Endothelial cell of umbilical vein (primary cell): ENCODE results near the gene ABI2. TPM values are rescaled to one million over a fixed set of nuclear protein-coding genes. Genes with fewer than 3 reads are reported as not detected.

Experiments
- BruUV-seq: library from RNA; stranded (reverse); fragments of 400-500 nt; replicated peaks from 2 replicates; lab custom pipeline; 2021; lab: Mats Ljungman, UMichigan
- CTCF ChIA-PET: fragments of 300-600, 350-600 bp; sonication (Branson Sonifier 250); formaldehyde crosslinking; loops from one replicate; lab custom pipeline; 2021; ENCODE audit warnings: antibody characterized with exemption, inconsistent platforms; lab: Charles Lee
- POLR2A ChIA-PET: fragments of 300-600, 350-600 bp; sonication (Branson Sonifier 250); formaldehyde crosslinking; loops from one replicate; lab custom pipeline; 2021; ENCODE audit warnings: antibody characterized with exemption, inconsistent platforms; lab: Charles Lee
- DNase-seq: peaks from one replicate; pipeline ENCODE4 v3.0.0-alpha.2; 2011; ENCODE audit warnings: low read depth, low spot score
- FAIRE-seq: peaks from 2 replicates; lab custom pipeline; 2011; peaks lifted over from hg19 to GRCh38; lab: Jason Lieb, UNC
- H2AFZ ChIP-seq: 2 replicates; pipeline ENCODE4 v1.6.0; 2012; ENCODE audit warnings: low read depth, low read length, control low read depth, inconsistent platforms
- H3K27ac ChIP-seq: 2 replicates; pipeline ENCODE4 v1.5.1; 2011; ENCODE audit warnings: low read depth, mild to moderate bottlenecking, control low read depth, low read length, moderate library complexity; ENCODE audit not compliant: insufficient read depth
- H3K27me3 ChIP-seq, 2 experiments: 2 replicates each; pipeline versions ENCODE4 v1.6.0 to v1.6.1; 2011; ENCODE audit warnings: low read length in 2 of 2, mixed read lengths in 1 of 2; ENCODE audit not compliant: control insufficient read depth in 2 of 2, insufficient read depth in 2 of 2
- H3K36me3 ChIP-seq, 2 experiments: 2 replicates in 1 of 2; 3 replicates in 1 of 2; pipeline ENCODE4 v1.5.1; 2011; ENCODE audit warnings: low read length in 2 of 2, mild to moderate bottlenecking in 1 of 2, moderate library complexity in 1 of 2; ENCODE audit not compliant: control insufficient read depth in 2 of 2, insufficient read depth in 2 of 2; ENCODE audit errors: extremely low read depth in 1 of 2
- H3K4me1 ChIP-seq: 3 replicates; pipeline ENCODE4 v1.5.1; 2011; ENCODE audit warnings: mild to moderate bottlenecking, low read length; ENCODE audit not compliant: control insufficient read depth, insufficient read depth; ENCODE audit errors: extremely low read depth
- H3K4me2 ChIP-seq: 2 replicates; pipeline ENCODE4 v1.6.1; 2011; ENCODE audit warnings: low read length, control low read depth, mixed read lengths; ENCODE audit not compliant: insufficient read depth
- H3K4me3 ChIP-seq, 3 experiments: fragments of 200-600 bp in 1 of 3; sonication (generic), shearing (Covaris generic) in 1 of 3; replicated peaks in 1 of 3; 2 replicates each; pipeline ENCODE4 v1.5.1; 2011 to 2016; ENCODE audit warnings: control low read depth in 3 of 3, low read length in 3 of 3, mild to moderate bottlenecking in 2 of 3, inconsistent platforms in 1 of 3, low read depth in 1 of 3, moderate library complexity in 1 of 3; ENCODE audit not compliant: insufficient read depth in 1 of 3
- H3K79me2 ChIP-seq: 2 replicates; pipeline ENCODE4 v1.6.0; 2012; ENCODE audit warnings: low read length, inconsistent platforms; ENCODE audit not compliant: control insufficient read depth, insufficient read depth
- H3K9ac ChIP-seq: replicated peaks from 2 replicates; pipeline ENCODE3; 2011; ENCODE audit warnings: low read length, control low read depth; ENCODE audit not compliant: insufficient read depth; ENCODE audit errors: extremely low read depth
- H3K9me1 ChIP-seq: replicated peaks from 3 replicates; pipeline ENCODE4 v1.6.0; 2011; ENCODE audit warnings: mild to moderate bottlenecking, low read length; ENCODE audit not compliant: control insufficient read depth, insufficient read depth; ENCODE audit errors: extremely low read depth
- H3K9me3 ChIP-seq: replicated peaks from 2 replicates; pipeline ENCODE4 v1.5.1; 2012; ENCODE audit warnings: low read length, inconsistent platforms; ENCODE audit not compliant: control insufficient read depth, insufficient read depth
- H4K20me1 ChIP-seq: replicated peaks from 2 replicates; pipeline ENCODE3; 2011; ENCODE audit warnings: mild to moderate bottlenecking, low read length; ENCODE audit not compliant: control insufficient read depth, insufficient read depth; ENCODE audit errors: extremely low read depth
- EZH2 ChIP-seq: IDR thresholded peaks from 2 replicates; pipeline ENCODE4 v1.6.1; 2012; ENCODE audit warnings: borderline replicate concordance, low read depth, mild to moderate bottlenecking, moderate library complexity, low read length, inconsistent platforms; ENCODE audit not compliant: severe bottlenecking
- FOS ChIP-seq: IDR thresholded peaks from 2 replicates; pipeline ENCODE4 v1.6.1; 2011; ENCODE audit warnings: mild to moderate bottlenecking, low read length, moderate library complexity, borderline replicate concordance; ENCODE audit not compliant: insufficient read depth
- MYC ChIP-seq: IDR thresholded peaks from one replicate; pipeline ENCODE4 v1.6.1; 2011; ENCODE audit warnings: mild to moderate bottlenecking, low read depth, low read length
- POLR2A ChIP-seq: IDR thresholded peaks from 2 replicates; pipeline ENCODE4 v1.6.1; 2012; ENCODE audit warnings: low read depth, mild to moderate bottlenecking, control low read depth, low read length
- dilution Hi-C: fragments of 300-500 bp; cut with MboI; formaldehyde crosslinking; loops from one replicate; pipeline ENCODE4 v1.15.0; 2019; ENCODE audit warnings: low sequenced_read_pairs; ENCODE audit not compliant: extremely low pct_ligation_motif_present
- intact Hi-C: fragments of 100-400 bp; cut with micrococcal nuclease; formaldehyde crosslinking; loops from one replicate; pipeline ENCODE4 v1.10.0; 2022
- polyA plus RNA-seq, 4 experiments: library from polyadenylated mRNA; depleted of rRNA in 3 of 4; stranded (reverse) in 3 of 4; unstranded in 1 of 4; fragments of >200 nt; gene quantifications; 2 replicates each; pipeline versions ENCODE4 v1.2.1 to v1.2.3, GENCODE V29; 2011 to 2012; ENCODE audit warnings: missing spikeins in 1 of 4
- total RNA-seq: library from RNA; stranded (reverse); gene quantifications from 2 replicates; pipeline ENCODE4 v1.2.3, GENCODE V29; 2021
- TF ChIP-seq, protein P1 (sequence below), 2 donors: IDR thresholded peaks; 1 replicate in 1 of 2; 2 replicates in 1 of 2; pipeline ENCODE4 v1.5.1; 2011; ENCODE audit warnings: low read length in 2 of 2, mild to moderate bottlenecking in 2 of 2, moderate library complexity in 2 of 2, control low read depth in 1 of 2, inconsistent platforms in 1 of 2, low read depth in 1 of 2; ENCODE audit not compliant: insufficient read depth in 1 of 2; ENCODE audit errors: extremely low read depth in 1 of 2

Gene ABI2
- total and polyA plus RNA-seq, 2 donors (not counting 3 experiments of a cell fraction or from before 2014, with no cell fraction given), result 35.7 to 61.0 TPM

DNA sequence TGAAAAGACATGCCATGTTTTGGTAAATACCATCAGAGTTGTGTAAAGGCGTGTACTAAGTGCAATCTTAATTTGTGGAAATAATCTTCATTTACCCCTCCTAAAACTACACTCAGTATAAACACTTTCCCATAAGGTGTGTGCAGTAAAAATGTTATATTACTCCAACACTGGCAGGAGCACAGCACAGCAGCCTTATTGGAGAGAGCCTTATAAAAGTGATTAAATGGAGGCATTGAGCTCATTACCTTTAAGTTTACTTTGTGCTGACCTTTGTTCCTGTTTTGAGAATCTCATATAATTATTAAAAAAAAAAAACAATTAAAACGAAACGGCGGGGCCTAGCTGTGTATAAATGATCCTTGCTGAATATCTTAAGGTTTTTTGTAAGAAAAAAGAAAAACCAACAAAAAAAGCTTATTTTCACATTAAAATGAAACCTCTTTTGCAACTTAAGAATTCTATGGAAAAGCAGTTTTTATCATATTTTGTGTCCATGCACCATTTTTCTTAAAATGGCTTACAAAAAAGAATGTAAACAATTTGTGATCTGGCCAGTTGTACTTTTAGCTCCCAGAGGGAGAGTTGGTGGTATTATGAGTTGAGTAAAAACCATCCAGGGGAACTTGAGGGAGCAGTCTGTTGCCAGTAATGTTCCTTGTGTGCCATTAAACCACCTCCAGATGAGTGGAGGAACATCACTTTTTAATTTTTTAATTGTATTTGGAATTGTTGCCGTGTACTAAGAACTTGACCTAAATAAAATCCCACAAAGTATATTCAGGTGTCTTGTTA is 103.4 kb downstream of the ABI2 start:
- ChIA-PET CTCF (interaction anchor here (0.6 to 1.0 kb wide), 2 partner anchors 19 to 384 kb away, joined by 3 read pairs; no protein-coding TSS in a partner anchor), POLR2A (interaction anchor here (0.7 kb wide), 1 partner anchor 375 kb away, joined by 3 read pairs; no protein-coding TSS in a partner anchor)
- Histone ChIP-seq H2AFZ (no peak overlapping the region), H3K36me3 (peaks cover 2 to 7% of the 10 kb centered on the region in 2 experiments), H3K4me1 (peaks cover 13% of the 10 kb centered on the region), H3K9ac (no peak overlapping the region), H3K79me2 (peaks cover 13% of the 10 kb centered on the region), H3K4me2 (no peak overlapping the region), H4K20me1 (no peaks in the 10 kb centered on the region), H3K27me3 (no peaks in the 10 kb centered on the region), H3K4me3 (no peak overlapping the region), H3K9me1 (no peaks in the 10 kb centered on the region), H3K27ac (no peak overlapping the region), H3K9me3 (no peaks in the 10 kb centered on the region)
- DNase-seq, result no peak
- BruUV-seq, result no TSS peak
- TF ChIP-seq FOS (no peak), EZH2 (no peak), POLR2A (no peak), MYC (no peak)
- TF ChIP-seq, protein P1, sequence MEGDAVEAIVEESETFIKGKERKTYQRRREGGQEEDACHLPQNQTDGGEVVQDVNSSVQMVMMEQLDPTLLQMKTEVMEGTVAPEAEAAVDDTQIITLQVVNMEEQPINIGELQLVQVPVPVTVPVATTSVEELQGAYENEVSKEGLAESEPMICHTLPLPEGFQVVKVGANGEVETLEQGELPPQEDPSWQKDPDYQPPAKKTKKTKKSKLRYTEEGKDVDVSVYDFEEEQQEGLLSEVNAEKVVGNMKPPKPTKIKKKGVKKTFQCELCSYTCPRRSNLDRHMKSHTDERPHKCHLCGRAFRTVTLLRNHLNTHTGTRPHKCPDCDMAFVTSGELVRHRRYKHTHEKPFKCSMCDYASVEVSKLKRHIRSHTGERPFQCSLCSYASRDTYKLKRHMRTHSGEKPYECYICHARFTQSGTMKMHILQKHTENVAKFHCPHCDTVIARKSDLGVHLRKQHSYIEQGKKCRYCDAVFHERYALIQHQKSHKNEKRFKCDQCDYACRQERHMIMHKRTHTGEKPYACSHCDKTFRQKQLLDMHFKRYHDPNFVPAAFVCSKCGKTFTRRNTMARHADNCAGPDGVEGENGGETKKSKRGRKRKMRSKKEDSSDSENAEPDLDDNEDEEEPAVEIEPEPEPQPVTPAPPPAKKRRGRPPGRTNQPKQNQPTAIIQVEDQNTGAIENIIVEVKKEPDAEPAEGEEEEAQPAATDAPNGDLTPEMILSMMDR (IDR thresholded peaks at IDR 0.05; ENCODE audit: extremely low read depth in 1 of 2, insufficient read depth in 1 of 2, low read depth in 1 of 2, low read length in 2 of 2), result no peak
- dilution Hi-C loops, result no loop called here
- no peak for FAIRE-seq
- intact Hi-C loops, result no loop called here
